Glomerular endothelial cell (primary cell): ENCODE measurements around the gene PTK6. TPM values are rescaled to one million over a fixed set of nuclear protein-coding genes. Genes with fewer than 3 reads are reported as not detected.
"Not testable (repeated sequence)": the region's sequence is repeated elsewhere in the genome, so short reads cannot be mapped to it uniquely, and the experiment has no call there.

Source experiments
- DNase-seq: peaks from one replicate; pipeline ENCODE4 v3.0.0-alpha.2; 2011; ENCODE audit warnings: low read depth, low spot score; ENCODE audit errors: extremely low read depth
- total RNA-seq: library from RNA; depleted of rRNA; stranded (reverse); fragments of >200 nt; gene quantifications from 2 replicates; pipeline ENCODE4 v1.2.3, GENCODE V29; 2015

PTK6 gene
- total RNA-seq, 1 donor from 2014 or later, result not detected

GRCh38 chr20:63484651-63485403 is 52.3 kb downstream of the PTK6 start:
- no peak for DNase-seq

- DNase-seq, result no peak
Measured at GRCh38 chr20:63484236-63484635, 52.9 kb downstream of the PTK6 start.

GRCh38 chr20:63483834-63484233 is 53.3 kb downstream of the PTK6 start:
- DNase-seq, result no peak

DNA sequence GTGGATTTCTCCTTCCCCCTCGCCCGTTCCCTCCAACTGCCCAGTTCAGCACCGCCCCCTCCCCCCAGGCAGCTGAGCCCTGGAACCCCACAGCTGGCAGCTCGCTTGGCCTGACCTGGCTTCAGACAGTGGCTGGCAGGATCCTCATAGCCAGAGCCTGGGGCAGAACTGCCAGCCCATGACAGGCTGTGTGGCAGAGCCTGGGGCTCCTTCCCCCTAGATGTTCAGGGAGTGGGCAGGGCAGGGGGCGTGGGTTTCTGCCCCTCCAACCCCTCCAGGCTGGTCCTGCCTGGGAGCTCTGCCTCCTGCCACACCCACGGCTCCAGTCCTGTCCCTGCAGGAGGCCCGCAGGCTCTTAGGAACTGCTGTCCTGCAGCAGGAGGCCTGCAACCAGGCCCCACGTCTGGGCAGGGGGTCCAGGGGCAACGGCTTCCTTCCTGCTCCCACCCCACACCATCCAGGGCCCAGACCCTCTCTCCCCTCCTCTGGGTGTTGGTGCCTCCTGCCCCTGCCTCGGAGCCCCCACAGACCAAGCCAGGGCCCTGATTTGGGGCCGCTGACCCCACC is 55.1 kb downstream of the PTK6 start:
- no peak for DNase-seq

GRCh38 chr20:63481503-63481902 is 55.7 kb downstream of the PTK6 start:
- no peak for DNase-seq

DNA sequence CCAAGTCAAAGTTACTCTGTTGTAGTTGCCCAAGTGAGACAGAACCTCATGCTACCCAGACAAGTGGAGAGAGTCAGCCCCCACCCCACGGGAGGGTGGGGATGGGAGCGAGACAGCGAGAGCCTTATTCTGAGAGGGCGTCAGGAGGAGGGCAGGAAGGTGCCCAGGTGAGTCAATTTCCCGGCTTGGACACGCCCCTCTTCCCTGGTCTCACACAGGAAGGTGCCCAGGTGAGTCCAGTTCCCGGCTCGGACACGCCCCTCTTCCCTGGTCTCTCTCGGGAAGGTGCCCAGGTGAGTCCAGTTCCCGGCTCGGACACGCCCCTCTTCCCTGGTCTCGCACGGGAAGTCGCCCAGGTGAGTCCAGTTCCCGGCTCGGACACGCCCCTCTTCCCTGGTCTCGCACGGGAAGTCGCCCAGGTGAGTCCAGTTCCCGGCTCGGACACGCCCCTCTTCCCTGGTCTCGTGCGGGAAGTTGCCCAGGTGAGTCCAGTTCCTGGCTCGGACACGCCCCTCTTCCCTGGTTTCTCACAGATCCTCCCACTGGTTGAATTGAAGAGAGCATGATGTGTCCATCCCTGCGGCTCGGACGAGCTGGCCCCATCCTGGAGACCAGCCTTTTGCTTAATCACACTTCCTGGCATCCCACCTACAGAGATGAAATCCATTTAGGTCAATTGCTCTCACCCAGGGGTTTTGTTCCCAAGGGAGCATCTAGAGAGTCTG is 57.3 kb downstream of the PTK6 start:
- DNase-seq, result not testable (repeated sequence)

DNA sequence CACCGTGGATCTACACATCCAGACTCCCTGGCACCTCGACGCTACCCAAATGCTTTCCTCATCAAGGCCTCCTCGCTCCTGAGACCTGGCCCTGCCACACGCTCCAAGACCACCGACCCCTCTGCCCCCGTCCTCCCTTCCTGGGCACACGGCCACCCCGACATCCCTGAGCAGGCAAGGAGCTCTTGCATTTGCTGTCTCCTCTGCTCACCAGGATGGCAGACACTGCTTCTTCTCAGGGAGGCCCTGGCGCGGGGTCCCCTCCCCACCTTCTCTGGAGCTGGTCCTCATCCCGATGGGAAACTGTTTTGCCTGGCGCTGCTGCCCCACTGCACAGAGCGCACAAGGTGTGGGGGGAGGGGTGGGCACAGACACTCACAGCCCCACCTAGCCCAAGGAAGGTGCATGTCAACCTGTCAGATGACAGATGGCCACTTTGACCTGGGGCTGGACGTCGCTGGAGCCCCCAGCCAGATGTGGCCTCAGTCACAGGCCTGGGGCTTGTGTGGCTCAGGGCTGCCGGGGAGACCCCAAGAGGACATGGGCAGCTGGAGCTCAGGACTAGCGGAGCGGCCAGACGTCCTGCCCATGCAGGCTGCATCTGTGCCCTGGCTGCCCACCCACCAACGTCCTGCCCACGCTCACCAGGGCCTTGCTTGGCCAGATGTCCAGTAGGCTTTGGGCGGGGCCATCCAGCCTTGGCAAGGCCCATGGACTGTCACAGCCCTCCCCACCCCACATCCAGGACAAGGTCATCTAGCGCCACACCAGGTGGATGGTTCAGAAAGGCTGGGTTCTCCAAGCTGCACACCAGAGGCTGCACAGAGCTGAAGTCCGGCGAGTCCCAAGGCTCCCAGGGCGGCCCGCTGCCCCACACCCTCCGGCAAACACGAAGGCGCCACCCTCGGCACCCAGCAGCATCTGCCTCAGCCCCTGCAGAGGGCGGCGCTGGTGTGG is 58.6 kb downstream of the PTK6 start:
- no peak for DNase-seq

Other genes starting within 250 kb of the PTK6 start
- not detected in 2 replicates for gene COL20A1, start 244.2 kb downstream of the PTK6 start, total RNA-seq
- gene CHRNA4, start 176.0 kb downstream of the PTK6 start, total RNA-seq, result not detected in 2 replicates
- gene KCNQ2, start 64.7 kb downstream of the PTK6 start, total RNA-seq, result not detected in 2 replicates
- 2.5 and 4.6 TPM in 2 replicates for gene EEF1A2, start 38.3 kb downstream of the PTK6 start, total RNA-seq
- gene PPDPF, start 16.6 kb downstream of the PTK6 start, total RNA-seq, result 130 and 162 TPM in 2 replicates
- not detected in 2 replicates for gene SRMS, start 10.4 kb upstream of the PTK6 start, total RNA-seq
- 0.44 and 0.99 TPM in 2 replicates for gene FNDC11, start 16.8 kb upstream of the PTK6 start, total RNA-seq
- gene HELZ2, start 36.9 kb upstream of the PTK6 start, total RNA-seq, result 75.8 and 179 TPM in 2 replicates
- 8.5 and 12.0 TPM in 2 replicates for gene GMEB2, start 89.7 kb upstream of the PTK6 start, total RNA-seq
- 7.9 and 17.5 TPM in 2 replicates for gene STMN3, start 116.0 kb upstream of the PTK6 start, total RNA-seq
- gene RTEL1, start 120.9 kb upstream of the PTK6 start, total RNA-seq, result 9.2 and 20.1 TPM in 2 replicates
- gene TNFRSF6B, start 159.3 kb upstream of the PTK6 start, total RNA-seq, result 96.8 and 186 TPM in 2 replicates
- 41.8 and 55.7 TPM in 2 replicates for gene ARFRP1, start 170.6 kb upstream of the PTK6 start, total RNA-seq
- gene ZGPAT, start 170.7 kb upstream of the PTK6 start, total RNA-seq, result 32.3 and 40.9 TPM in 2 replicates
- 10.8 and 13.7 TPM in 2 replicates for gene LIME1, start 199.3 kb upstream of the PTK6 start, total RNA-seq
- gene SLC2A4RG, start 202.4 kb upstream of the PTK6 start, total RNA-seq, result 44.2 and 81.2 TPM in 2 replicates